IPS-15b (cell line): ENCODE data around the gene PLXND1.

ENCODE experiments used
- H3K27me3 ChIP-seq: one replicate; pipeline ENCODE4 v1.6.1; 2013; ENCODE audit warnings: low read length; ENCODE audit not compliant: control insufficient read depth, insufficient read depth
- H3K36me3 ChIP-seq: one replicate; pipeline ENCODE4 v1.6.1; 2013; ENCODE audit warnings: low read length; ENCODE audit not compliant: control insufficient read depth, insufficient read depth
- H3K4me1 ChIP-seq: one replicate; pipeline ENCODE4 v1.6.1; 2013; ENCODE audit warnings: mild to moderate bottlenecking, low read length; ENCODE audit not compliant: control insufficient read depth, insufficient read depth
- H3K4me3 ChIP-seq: one replicate; pipeline ENCODE4 v1.5.1; 2013; ENCODE audit warnings: low read depth, low read length
- H3K9ac ChIP-seq: one replicate; pipeline ENCODE4 v1.6.1; 2013; ENCODE audit warnings: low read depth, mild to moderate bottlenecking, low read length
- H3K9me3 ChIP-seq: one replicate; pipeline ENCODE4 v1.6.1; 2013; ENCODE audit warnings: mild to moderate bottlenecking, low read length; ENCODE audit not compliant: control insufficient read depth, insufficient read depth

Gene PLXND1

DNA sequence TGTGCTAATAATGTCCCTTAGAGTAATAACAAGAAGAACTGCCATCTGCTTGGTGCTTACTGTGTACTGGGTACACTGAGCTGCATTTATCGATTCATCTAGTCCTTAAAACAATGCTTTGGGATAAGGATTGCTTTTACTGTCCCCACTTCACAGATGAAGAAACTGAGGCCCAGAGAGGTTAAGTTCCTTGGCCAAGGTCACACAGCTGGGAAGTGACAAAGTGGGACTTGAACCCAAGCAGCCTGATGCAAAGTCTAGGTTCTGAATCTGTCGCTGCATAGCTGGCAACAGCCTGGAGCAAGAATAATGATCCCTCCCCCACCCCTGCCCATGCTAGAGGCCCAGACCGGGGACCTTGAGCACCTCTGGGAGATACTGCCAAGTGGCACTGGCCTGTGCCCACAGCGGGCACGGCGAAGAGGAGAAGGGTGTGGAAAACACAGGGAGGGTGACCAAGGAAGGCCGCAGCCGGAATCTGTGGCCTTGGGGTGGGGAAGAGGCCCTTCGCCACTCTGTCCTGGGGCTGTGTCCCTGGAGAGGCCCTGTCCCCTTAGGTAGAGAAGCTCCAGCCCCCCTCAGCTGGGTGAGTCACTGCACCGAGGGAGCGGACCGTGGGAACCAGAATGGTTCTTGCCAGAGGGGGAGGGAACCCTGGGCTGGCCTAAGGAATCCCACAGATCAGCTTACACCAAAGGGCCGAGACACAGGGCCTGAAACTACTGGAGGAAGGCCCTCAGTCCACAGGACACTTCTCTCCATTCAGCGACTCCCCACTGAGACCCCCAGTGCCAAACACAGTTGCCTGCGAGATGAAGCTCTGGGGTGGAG is 3.5 kb downstream of the PLXND1 start:
- Histone ChIP-seq H3K4me3 (no peak overlapping the region), H3K27me3 (peaks cover 22% of the 10 kb centered on the region), H3K36me3 (no peaks in the 10 kb centered on the region), H3K4me1 (peaks cover 25% of the 10 kb centered on the region), H3K9ac (no peak overlapping the region), H3K9me3 (no peaks in the 10 kb centered on the region)

DNA sequence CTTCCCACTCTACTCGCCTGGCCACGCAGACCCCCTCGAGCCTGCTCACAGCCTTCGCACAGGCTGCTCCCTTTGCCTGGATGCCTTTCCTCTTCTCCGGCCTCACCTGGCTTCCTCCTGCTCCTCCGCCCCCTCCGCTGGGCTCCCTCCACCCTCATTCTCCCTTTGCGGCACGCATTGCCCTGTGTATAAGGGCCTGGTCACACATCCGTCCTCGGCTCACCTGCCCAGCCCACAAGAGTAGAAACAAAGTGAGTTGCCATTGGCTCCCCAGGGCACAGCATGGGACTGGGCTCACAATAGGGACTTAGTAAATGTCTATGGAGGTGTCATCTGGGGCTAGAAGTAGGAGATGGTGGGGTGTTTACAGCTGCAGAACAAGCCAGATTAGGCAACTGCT is 4.2 kb downstream of the PLXND1 start:
- H3K4me3 ChIP-seq: no peak overlapping the region
- peaks cover 25% of the 10 kb centered on the region for H3K4me1 ChIP-seq
- H3K36me3 ChIP-seq: no peaks in the 10 kb centered on the region
- H3K27me3 ChIP-seq: peaks cover 18% of the 10 kb centered on the region
- no peaks in the 10 kb centered on the region for H3K9me3 ChIP-seq
- H3K9ac ChIP-seq: no peak overlapping the region

DNA sequence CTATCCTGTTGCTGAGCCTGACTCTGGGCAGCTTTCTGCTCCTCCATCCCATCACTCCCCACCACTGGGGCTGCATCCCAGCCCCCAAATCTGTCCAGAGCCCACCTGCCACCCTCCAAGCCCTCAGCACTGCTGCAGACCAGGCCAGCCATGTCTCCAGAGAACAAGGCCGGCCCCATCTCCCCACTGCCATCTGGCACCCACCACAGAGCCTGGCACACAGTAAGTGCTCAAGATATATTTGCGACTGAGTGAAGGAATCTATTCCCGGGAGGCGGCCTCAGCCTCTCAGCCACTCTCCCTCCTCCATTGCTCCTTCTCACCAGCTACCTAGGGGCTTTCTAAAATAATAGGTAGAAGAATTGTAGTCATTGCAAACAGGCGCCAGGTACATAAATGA is 4.8 kb downstream of the PLXND1 start:
- H3K27me3 ChIP-seq: peaks cover 18% of the 10 kb centered on the region
- no peaks in the 10 kb centered on the region for H3K36me3 ChIP-seq
- no peak overlapping the region for H3K9ac ChIP-seq
- H3K4me3 ChIP-seq: no peak overlapping the region
- H3K9me3 ChIP-seq: no peaks in the 10 kb centered on the region
- H3K4me1 ChIP-seq: peaks cover 25% of the 10 kb centered on the region

DNA sequence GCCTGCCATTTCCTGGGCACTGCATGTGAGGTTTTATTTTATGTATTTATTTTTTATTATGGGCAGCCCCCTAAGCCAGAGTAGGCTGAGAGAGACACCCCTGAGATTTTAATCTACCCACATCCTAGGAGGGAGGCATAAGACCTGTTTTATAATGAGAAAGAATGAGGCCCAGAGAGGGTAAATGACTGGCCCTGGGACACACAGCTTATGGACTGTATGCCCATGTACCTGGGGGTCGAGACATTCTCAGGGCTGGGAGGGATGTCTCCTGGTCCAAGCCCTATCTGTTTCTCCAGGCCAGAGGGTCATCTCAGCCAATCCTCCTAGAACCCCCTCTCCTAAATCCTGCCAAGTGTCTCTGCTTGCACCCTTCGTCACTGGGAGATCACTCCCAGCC is 6.1 kb downstream of the PLXND1 start:
- peaks cover 25% of the 10 kb centered on the region for H3K4me1 ChIP-seq
- peaks cover 9% of the 10 kb centered on the region for H3K27me3 ChIP-seq
- H3K9ac ChIP-seq: no peak overlapping the region
- H3K36me3 ChIP-seq: no peaks in the 10 kb centered on the region
- H3K9me3 ChIP-seq: no peaks in the 10 kb centered on the region
- no peak overlapping the region for H3K4me3 ChIP-seq

DNA sequence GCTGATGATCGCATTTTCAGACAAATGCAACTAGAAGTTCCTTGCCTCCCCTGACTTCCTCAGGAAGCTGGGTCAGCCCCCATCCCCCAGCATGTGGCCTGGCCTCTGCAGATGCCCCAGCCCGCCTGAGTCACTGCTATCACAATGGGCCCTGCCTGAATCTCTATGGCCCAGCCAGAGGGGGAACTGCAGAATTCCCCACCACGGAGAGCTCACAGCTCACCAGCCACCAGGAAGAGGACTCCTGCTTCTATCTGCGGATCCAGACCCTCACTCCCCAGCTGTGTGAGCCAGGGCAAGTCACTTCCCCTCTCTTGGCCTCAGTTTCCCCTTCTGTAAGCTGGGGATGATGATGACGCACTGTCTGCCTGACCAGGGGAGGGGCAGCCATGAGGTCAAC is 6.9 kb downstream of the PLXND1 start:
- Histone ChIP-seq H3K4me1 (peaks cover 22% of the 10 kb centered on the region), H3K27me3 (peaks cover 5% of the 10 kb centered on the region), H3K4me3 (no peak overlapping the region), H3K9ac (no peak overlapping the region), H3K36me3 (no peaks in the 10 kb centered on the region), H3K9me3 (no peaks in the 10 kb centered on the region)

DNA sequence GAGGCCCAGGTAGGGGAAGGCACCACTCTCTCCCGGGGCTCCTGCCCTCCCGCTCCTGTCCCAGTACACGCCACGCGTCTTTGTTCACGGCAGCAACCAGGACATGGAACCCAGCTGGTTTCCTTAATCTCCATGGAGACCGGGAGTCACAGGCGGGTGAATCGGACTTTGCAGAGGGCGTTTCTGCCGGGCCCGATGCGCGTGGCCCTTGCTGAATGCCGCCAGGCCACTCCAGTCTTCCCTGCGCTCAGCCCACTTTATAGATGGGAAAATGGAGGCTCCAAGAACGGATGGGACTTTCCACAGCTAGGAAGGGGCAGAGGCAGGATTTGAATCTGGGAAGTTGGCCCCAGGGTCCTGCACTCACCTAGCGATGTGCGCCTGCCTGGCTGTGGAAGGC is 7.4 kb downstream of the PLXND1 start:
- no peak overlapping the region for H3K9ac ChIP-seq
- no peaks in the 10 kb centered on the region for H3K36me3 ChIP-seq
- H3K27me3 ChIP-seq: no peaks in the 10 kb centered on the region
- peaks cover 24% of the 10 kb centered on the region for H3K4me1 ChIP-seq
- no peak overlapping the region for H3K4me3 ChIP-seq
- no peaks in the 10 kb centered on the region for H3K9me3 ChIP-seq

DNA sequence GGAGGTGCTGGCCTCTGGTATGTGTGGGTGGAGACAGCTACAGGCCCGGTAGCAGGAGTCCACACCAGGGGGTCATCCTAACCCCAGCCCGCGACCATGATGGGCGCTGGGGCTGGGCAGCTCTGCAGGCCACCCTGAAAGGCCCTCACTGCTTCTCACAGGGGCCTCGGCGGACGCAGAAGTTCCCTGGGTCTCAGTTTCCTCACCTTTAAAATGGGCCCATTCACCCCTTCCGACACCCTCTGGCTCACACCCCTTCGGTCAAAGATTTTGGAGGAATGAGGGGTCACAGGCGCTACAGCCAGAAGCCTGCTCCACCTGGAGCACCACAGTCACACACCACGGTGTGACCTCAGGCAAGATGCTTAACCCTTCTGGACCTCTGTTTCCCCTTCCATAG is 8.0 kb downstream of the PLXND1 start:
- no peak overlapping the region for H3K4me3 ChIP-seq
- H3K27me3 ChIP-seq: no peaks in the 10 kb centered on the region
- H3K36me3 ChIP-seq: no peaks in the 10 kb centered on the region
- H3K4me1 ChIP-seq: peaks cover 26% of the 10 kb centered on the region
- H3K9ac ChIP-seq: no peak overlapping the region
- no peaks in the 10 kb centered on the region for H3K9me3 ChIP-seq

DNA sequence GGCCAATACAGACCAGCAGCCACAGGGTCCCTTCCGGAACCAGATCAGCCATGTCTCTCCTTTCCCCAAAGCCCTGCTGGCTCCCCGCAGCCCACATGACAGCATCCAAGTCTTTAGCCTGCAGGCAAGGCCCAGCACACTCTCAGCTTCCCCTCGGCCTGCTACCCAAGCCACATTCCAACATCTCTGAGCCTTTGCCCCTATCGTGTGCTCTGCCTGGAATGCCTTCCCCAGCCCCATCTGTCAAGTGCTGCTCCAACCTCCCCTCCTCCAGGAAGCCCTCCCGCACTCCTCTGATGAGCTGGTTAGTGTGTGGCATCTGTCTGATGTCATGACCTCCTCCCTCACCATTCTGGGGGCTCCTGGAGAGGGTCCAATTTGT is 8.5 kb downstream of the PLXND1 start:
- Histone ChIP-seq H3K4me3 (no peak overlapping the region), H3K9ac (no peak overlapping the region)

DNA sequence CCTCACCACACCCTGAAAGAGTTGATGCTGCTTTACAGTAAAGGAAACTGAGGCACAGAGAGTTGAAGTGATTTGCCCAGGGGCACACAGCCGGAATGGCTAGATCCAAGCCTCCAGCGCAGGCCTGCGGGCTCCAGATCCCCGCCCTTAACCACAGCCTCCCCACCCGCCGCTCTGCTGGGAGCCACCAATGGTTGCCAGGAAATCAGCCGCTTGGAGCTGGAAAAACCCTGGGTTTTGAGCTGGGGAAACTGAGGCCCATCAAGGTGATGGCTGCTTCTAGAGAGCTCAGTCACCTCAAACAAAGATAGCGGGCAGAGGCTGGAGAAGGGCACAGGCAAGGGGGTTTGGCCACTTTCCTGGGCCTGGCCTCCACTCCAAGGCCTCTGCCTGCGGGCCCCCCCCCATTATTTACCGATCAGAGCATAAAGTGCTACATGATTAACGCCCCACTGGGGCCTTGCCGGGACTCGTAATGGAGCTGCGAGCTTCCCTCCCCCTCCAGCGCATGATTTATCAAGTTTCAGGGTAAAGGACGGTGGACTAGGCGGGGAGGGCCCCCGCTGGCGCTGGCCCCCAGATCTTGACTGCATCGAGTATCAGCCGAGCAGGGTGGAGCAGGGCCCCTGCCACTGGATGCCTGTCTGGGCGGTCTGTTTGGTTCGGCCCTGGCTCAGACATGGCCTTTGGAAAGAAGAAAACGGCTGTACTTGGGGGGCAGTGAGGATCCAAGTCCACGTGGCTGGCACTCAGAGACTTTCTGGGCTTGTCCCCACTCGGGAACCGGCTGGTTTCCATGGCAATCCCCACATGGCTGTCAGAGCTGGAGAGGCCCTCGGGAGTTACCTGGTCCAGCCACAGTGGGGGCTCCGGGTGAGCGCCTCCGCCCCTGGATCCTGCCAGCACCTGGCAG is 9.1 kb downstream of the PLXND1 start:
- H3K36me3 ChIP-seq: no peaks in the 10 kb centered on the region
- no peak overlapping the region for H3K4me3 ChIP-seq
- H3K4me1 ChIP-seq: peaks cover 23% of the 10 kb centered on the region
- no peaks in the 10 kb centered on the region for H3K9me3 ChIP-seq
- H3K27me3 ChIP-seq: no peaks in the 10 kb centered on the region
- H3K9ac ChIP-seq: no peak overlapping the region

More for the DNA sequence above, 8.5 kb downstream of the PLXND1 start:
- Histone ChIP-seq H3K27me3 (no peaks in the 10 kb centered on the region), H3K36me3 (no peaks in the 10 kb centered on the region), H3K4me1 (peaks cover 28% of the 10 kb centered on the region), H3K9me3 (no peaks in the 10 kb centered on the region)

DNA sequence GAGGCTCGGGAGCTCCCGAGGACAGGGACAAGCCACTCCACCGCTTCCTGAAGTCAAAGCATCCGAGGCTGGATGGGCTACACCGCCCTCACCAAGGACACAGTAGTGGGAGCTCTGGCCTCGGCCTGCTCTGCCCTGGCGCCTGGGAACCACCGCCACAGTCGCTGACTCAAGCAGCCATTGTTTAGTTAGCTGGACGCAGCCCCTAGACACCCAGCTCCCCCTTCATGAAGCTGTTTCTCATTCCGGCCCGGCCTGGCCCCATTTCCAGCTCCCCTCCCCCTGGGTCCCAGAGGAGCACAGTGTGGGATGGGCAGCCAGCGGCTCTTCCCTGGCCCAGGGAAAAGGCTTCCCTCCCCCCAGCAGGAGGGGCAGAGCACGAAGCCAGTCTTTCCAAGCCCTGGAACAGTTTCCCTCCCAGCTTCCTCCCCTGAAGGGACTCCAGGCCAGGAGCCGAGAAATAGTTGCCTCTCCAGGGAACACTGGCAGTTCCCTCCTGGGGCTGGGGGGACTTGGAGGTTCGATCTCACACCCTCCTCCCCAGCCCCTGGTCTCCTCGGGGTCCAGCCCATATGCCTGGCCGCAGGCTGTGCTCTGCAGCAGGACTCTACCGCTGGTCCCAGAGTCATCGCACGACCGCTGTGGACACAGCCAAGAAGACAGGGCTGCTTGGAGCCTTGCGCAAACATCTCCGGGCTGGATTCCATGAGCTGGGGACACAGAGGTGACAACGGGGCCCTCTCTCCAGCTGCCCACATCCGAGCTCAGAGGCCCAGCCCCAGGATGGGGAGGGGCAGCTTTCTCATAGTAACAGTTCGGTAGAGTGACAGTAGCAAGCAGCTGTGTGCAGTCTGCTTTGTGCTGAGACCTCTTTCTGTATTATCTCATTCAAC is 10.0 kb downstream of the PLXND1 start:
- Histone ChIP-seq H3K4me1 (peaks cover 30% of the 10 kb centered on the region), H3K27me3 (no peaks in the 10 kb centered on the region), H3K9me3 (no peaks in the 10 kb centered on the region), H3K36me3 (no peaks in the 10 kb centered on the region), H3K9ac (no peak overlapping the region), H3K4me3 (no peak overlapping the region)

DNA sequence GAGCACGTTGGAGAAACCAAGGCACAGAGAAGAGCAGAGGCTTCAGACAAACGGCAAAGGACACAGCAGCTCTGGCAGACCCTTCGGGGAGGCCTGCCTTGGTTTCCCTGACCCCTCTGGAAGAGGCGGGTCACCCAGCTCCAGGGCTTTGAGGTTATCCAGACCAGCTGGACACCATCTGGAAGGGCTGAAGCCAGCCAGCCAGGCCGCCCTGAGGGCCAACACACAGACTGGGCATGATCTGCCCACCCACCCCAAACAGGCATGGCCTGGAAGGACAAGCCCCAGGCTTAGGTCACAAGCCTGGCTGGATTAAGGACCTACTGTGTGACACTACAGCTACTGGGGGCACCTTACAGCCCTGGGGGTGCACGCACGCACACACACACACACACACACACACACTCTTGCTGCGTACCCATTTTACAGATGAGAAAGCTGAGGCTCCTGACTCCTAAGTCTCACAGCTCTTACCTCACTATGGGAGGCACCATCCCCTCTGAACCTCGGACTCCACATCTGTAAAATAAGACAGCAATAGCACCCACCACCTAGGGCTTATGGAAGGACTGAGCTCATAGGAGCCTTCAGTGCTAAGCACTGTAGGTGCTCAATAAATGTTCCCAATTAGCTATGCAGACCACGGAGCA is 10.8 kb downstream of the PLXND1 start:
- Histone ChIP-seq H3K27me3 (no peaks in the 10 kb centered on the region), H3K36me3 (no peaks in the 10 kb centered on the region), H3K4me3 (no peak overlapping the region), H3K4me1 (peaks cover 30% of the 10 kb centered on the region), H3K9me3 (no peaks in the 10 kb centered on the region), H3K9ac (no peak overlapping the region)
